ENCODE data around the gene DPP7.
A peak's percentile ranks its signal among the peaks of the same experiment; 100 is the strongest.

DPP7 gene

GRCh38 chr9:137106662-137107250 is 7.8 kb downstream of the DPP7 start:
- no peak overlapping the region for H3K27ac ChIP-seq (ENCODE audit: poor library complexity, severe bottlenecking)
- H3K27me3 ChIP-seq (ENCODE audit: insufficient read depth, poor library complexity, severe bottlenecking): no peaks in the 10 kb centered on the region
- no peak for TF ChIP-seq CTCF (IDR thresholded peaks at IDR 0.05; ENCODE audit: poor library complexity, severe bottlenecking)
- ATAC-seq (ENCODE audit: low read depth) (no peak; the same call in 2 of the 3 replicates), DNase-seq (ENCODE audit: low spot score) (peak; percentile 70)
- H3K9me3 ChIP-seq (ENCODE audit: severe bottlenecking): no peaks in the 10 kb centered on the region
- peaks cover 40% of the 10 kb centered on the region for H3K36me3 ChIP-seq (ENCODE audit: low read depth)
- H3K4me1 ChIP-seq (ENCODE audit: insufficient read depth, poor library complexity, severe bottlenecking): no peaks in the 10 kb centered on the region
- no peak overlapping the region for H3K4me3 ChIP-seq (ENCODE audit: severe bottlenecking)

DNA sequence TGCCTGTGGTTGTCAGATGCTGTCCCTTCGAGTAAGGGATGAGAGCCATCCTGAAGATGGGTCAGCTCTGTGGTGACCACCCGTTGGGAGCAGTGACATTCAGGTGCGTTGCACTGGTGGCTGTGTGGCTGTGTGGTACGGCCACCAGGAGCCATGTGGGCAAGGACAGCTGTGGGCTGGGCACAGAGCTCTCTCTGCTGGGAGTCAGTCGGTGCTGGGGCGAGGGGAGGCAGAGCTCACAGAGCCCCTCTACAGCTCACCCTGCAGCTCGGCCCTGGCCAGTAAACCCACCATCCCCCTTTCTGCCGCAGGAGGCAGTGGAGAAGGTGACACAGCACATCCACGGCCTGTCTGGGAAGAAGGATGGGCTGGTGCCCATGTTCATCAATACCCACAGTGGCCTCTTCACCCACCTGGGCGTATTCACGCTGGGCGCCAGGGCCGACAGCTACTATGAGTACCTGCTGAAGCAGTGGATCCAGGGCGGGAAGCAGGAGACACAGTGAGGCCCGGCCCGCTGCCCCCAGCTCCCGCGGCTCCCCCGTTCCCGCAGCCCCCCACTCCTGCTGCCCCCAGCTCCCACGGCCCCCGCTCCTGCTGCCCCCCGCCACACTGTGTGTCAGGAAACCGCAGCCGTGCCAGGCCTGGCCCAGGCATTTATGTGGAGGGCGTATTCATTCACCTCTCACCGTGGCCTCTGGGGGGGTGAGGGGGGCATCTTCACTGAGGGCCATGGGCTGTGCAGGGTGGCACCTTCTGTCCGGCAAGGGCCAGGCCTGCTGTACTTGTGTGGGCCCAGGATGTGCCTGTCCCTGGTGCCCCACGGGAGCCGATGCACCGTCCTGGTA is 8.5 kb downstream of the DPP7 start:
- Histone ChIP-seq H3K9me3 (ENCODE audit: severe bottlenecking) (no peaks in the 10 kb centered on the region), H3K4me3 (ENCODE audit: severe bottlenecking) (no peak overlapping the region), H3K27ac (ENCODE audit: poor library complexity, severe bottlenecking) (no peak overlapping the region), H3K4me1 (ENCODE audit: insufficient read depth, poor library complexity, severe bottlenecking) (no peaks in the 10 kb centered on the region), H3K36me3 (ENCODE audit: low read depth) (peaks cover 47% of the 10 kb centered on the region), H3K27me3 (ENCODE audit: insufficient read depth, poor library complexity, severe bottlenecking) (no peaks in the 10 kb centered on the region)
- DNase-seq (ENCODE audit: low spot score): peak; percentile 61
- no peak for ATAC-seq (ENCODE audit: low read depth)
- TF ChIP-seq CTCF (IDR thresholded peaks at IDR 0.05; ENCODE audit: poor library complexity, severe bottlenecking): no peak

- no peak for ATAC-seq (ENCODE audit: low read depth)
- DNase-seq (ENCODE audit: low spot score): no peak
- Histone ChIP-seq H3K27ac (ENCODE audit: poor library complexity, severe bottlenecking) (no peak overlapping the region), H3K27me3 (ENCODE audit: insufficient read depth, poor library complexity, severe bottlenecking) (no peaks in the 10 kb centered on the region), H3K36me3 (ENCODE audit: low read depth) (peaks cover 55% of the 10 kb centered on the region), H3K4me3 (ENCODE audit: severe bottlenecking) (no peak overlapping the region), H3K9me3 (ENCODE audit: severe bottlenecking) (no peaks in the 10 kb centered on the region), H3K4me1 (ENCODE audit: insufficient read depth, poor library complexity, severe bottlenecking) (no peaks in the 10 kb centered on the region)
- TF ChIP-seq CTCF (IDR thresholded peaks at IDR 0.05; ENCODE audit: poor library complexity, severe bottlenecking): no peak
Measured at GRCh38 chr9:137103206-137103999, 11.1 kb downstream of the DPP7 start.

- DNase-seq (ENCODE audit: low spot score) (no peak), ATAC-seq (ENCODE audit: low read depth) (no peak)
- no peak overlapping the region for H3K4me3 ChIP-seq (ENCODE audit: severe bottlenecking)
- TF ChIP-seq CTCF (IDR thresholded peaks at IDR 0.05; ENCODE audit: poor library complexity, severe bottlenecking): no peak
- no peaks in the 10 kb centered on the region for H3K9me3 ChIP-seq (ENCODE audit: severe bottlenecking)
- H3K36me3 ChIP-seq (ENCODE audit: low read depth): peaks cover 61% of the 10 kb centered on the region
- H3K27me3 ChIP-seq (ENCODE audit: insufficient read depth, poor library complexity, severe bottlenecking): no peaks in the 10 kb centered on the region
- no peaks in the 10 kb centered on the region for H3K4me1 ChIP-seq (ENCODE audit: insufficient read depth, poor library complexity, severe bottlenecking)
- no peak overlapping the region for H3K27ac ChIP-seq (ENCODE audit: poor library complexity, severe bottlenecking)
Measured at GRCh38 chr9:137099231-137099630, 15.3 kb downstream of the DPP7 start.

All from RWPE2 (cell line).